DMS53 treated with DMSO at 0.1 percent for 48 hours (cell line): Measurements from ENCODE around the gene ZNF124.
"Not testable (repeated sequence)": the region's sequence is repeated elsewhere in the genome, so short reads cannot be mapped to it uniquely, and the experiment has no call there.

Experiments used
- DNase-seq: peaks from one replicate; lab custom pipeline; 2025; ENCODE audit not compliant: unreplicated experiment; lab: John Stamatoyannopoulos, UW

Gene ZNF124

DNA sequence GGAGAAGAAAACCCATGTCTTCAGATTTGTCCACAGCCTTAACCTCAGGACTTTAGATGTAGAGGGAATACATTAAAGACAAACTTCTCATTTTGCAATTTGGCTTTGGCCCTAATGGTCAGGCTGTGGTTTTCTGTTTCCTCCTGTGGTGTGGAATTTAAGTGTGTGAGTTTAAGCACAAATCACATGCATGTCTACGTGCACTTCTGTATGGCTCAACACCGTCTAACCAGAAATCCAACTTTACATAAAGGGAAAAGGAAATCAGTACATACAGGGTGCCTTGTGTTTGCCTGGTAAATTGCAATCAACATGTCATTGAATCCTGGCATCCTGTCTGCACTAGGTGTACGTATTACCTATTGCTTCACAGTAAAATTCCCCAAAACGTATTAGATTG lies 1.2 kb upstream of the ZNF124 start:
- DNase-seq: no peak

DNA sequence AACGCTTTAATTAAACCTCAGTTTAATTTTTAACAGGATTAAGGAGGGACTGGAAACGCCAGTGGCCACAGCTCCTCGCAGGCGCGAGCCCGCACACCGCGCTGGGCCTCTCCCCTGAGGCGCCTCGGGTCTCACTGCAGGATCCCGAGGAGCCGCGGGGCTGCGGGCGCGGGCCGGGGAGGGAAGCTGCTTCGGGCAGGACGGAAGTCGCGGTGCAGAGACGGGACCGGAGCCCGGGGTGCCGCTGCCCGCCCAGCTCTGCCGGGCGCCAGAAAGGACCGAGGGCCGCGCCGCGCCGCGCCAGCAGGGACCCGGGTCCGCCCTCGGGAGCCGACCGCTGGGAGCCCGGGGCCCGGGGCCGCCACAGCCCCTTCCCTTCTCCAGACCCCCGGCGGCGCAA lies 377 bp downstream of the ZNF124 start:
- DNase-seq: not testable (repeated sequence)

GRCh38 chr1:247165674-247166073 lies 6.1 kb downstream of the ZNF124 start:
- DNase-seq: no peak

- DNase-seq: no peak
Measured at GRCh38 chr1:247164694-247165093, 7.1 kb downstream of the ZNF124 start.

GRCh38 chr1:247156787-247157232 lies 15.0 kb downstream of the ZNF124 start:
- DNase-seq: no peak

DNA sequence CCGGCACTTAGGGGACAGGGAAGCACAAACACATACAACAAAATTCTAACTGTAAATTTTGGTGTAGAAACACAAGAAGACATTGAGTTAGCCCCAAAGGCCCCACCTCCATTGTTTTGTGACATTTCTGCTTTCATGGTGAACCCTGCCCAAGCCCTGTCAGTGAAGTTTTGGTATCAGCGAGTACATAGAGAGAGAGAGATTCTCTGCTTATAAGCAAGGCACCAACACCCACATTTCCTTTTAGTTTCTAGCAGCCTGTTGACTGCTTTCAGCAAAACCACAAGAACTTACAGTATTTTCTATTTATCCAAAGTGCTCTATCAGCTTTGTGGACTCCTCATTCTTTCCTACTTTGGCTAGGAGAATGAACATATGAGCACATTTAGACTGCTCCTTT lies 24.0 kb downstream of the ZNF124 start:
- DNase-seq: no peak

GRCh38 chr1:247147120-247147519 lies 24.7 kb downstream of the ZNF124 start:
- DNase-seq: not testable (repeated sequence)

GRCh38 chr1:247146671-247147070 lies 25.1 kb downstream of the ZNF124 start:
- DNase-seq: peak; percentile 3

DNA sequence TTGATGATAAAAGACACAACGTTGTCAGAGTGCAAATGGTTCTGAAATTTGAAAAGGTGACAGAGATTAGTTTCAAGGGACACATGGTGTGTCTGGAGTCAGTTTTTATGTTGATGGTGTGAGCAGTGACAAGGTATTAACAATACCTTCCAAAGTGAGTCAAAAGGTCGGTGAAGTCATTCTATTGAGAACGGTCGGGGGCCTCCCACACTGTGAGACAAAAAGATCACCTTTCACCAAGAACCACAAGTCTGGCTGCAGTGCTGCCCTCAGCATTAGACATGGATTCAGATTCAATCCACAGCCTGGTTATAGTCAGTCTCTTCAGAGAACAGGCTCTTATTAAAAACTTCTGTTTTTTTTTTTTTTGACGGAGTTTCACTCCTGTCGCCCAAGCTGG lies 26.5 kb downstream of the ZNF124 start:
- DNase-seq: no peak

DNA sequence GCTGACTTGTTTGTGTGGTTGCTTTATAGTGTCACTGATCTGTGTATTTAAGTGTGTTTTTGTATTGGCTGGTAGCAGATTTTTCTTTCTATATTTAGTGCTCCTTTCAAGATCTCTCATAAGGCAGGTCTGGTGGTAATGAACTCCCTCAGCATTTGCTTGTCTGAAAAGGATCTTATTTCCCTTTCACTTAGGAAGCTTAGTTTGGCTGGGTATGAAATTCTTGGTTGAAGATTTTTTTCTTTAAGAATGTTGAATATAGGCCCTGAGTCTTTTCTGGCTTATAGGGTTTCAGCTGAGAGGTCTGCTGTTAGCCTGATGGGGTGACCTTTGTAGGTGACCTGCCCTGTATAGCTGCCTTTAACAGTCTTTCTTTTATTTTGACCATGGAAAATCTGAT lies 32.3 kb downstream of the ZNF124 start:
- not testable (repeated sequence) for DNase-seq

DNA sequence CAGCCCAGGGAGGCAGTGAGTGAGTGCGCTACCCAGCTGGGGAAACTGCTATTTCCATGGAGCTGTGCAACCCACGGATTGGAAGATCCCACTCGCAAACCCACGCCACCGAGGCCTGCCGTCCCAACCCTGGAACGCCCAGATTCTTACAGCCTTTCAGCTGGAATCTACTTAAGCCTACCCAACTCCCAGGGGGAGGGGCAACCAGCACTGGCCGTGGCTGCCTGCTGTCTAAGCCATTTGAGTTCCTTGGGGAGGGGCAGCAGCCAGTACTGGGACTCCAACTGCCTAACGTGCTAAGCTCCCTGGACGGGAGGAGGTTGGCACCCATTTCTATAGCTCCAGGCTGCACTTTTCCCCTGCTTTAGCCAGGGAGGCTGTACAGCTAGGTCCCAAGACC lies 40.6 kb downstream of the ZNF124 start:
- DNase-seq: no peak

DNA sequence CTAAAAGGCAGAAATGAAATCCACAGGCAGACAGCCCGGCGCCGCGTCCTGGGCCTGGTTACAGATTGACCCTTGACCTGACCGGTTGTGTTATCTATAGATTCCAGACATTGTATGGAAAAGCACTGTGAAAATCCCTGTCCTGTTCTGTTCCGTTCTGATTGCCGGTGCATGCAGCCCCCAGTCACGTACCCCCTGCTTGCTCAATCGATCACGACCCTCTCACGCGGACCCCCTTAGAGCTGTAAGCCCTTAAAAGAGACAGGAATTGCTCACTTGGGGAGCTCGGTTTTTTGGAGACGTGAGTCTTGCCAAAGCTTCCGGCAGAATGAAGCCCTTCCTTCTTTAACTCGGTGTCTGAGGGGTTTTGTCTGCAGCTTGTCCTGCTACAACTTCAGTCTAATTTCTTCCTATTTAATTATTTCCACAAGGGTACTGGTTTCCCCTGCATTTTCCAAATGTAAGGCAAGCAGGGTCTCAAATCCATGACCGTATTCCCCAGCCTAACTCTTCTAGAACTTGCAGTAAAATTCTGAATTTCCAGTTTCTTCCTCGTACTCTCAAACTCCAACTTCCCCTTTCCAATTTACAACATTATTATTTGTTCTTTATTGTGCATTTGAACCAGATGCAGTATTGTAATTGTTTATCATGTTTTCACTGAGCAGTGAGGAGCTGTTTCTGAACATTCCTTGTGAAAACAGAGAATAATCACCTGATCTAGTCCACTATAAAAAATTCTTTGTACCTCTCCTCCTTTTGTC lies 44.1 kb downstream of the ZNF124 start:
- DNase-seq: not testable (repeated sequence)

DNA sequence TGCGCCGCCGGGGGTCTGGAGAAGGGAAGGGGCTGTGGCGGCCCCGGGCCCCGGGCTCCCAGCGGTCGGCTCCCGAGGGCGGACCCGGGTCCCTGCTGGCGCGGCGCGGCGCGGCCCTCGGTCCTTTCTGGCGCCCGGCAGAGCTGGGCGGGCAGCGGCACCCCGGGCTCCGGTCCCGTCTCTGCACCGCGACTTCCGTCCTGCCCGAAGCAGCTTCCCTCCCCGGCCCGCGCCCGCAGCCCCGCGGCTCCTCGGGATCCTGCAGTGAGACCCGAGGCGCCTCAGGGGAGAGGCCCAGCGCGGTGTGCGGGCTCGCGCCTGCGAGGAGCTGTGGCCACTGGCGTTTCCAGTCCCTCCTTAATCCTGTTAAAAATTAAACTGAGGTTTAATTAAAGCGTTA lies 45.2 kb downstream of the ZNF124 start:
- not testable (repeated sequence) for DNase-seq

DNA sequence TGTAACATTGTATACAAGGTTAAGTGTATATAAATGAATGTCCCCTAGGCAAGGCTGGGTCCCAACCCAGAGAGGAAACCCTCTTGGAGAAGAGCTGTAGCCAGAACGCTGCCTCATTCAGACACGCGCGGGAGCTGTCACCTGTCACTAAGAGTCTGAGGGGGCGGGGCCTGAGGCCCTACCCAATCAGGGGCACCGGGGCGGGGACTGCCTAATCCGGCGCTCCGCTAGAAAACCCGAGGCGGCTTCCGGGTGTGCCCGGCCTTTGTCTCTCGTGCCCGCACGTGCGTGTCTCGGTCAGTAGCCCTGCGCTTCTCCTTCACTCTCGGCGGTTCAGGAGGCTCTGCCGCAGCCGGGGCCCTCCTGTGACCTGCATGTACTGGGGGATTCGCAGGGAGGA lies 45.7 kb downstream of the ZNF124 start:
- DNase-seq: not testable (repeated sequence)

- DNase-seq: no peak
Measured at GRCh38 chr1:247121382-247121781, 50.4 kb downstream of the ZNF124 start.

DNA sequence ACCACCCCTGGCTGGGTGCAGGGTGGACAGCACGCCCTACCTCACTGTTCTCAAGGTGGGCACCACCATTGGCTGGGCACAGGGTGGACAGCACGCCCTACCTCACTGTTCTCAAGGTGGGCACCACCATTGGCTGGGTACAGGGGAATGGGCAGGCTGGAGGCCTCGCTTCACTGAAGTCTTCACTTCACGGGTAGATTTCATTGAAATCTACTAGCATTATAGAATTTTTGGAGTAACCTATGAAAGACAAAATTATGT lies 51.5 kb downstream of the ZNF124 start:
- not testable (repeated sequence) for DNase-seq

DNA sequence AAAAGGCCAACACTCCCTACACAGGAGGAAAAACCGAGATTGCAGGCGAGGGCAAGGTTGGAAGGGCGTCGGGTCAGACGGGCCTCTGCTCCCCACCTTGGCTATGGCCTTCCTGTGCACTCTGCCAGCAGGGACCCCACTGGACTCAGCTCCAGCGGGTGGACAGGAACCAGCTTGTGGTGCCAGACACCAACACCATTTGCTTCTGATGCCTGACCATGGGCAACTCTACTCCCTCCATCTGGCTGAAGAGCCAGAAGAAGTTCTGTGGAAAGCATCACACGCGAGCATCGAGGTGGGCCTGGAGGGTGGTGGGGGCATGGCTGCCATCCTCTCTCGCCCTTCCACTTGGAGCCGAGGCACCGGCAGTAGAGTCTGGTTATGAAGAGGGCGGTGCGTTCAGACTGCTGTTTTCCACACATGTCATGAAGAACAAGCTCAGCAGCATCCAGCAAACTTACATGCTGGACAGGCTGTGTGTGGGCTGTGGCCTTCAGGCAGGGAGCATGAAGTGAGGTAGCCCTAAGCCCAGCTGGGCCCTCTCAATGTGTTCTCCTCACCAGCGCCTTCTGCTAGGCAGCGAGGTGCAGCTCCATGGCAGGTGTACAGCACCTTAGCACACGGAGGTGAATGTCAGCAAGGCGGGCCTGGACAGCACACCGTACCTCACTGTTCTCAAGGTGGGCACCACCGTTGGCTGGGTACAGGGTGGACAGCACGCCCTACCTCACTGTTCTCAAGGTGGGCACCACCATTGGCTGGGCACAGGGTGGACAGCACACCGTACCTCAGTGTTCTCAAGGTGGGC lies 52.0 kb downstream of the ZNF124 start:
- DNase-seq: no peak

DNA sequence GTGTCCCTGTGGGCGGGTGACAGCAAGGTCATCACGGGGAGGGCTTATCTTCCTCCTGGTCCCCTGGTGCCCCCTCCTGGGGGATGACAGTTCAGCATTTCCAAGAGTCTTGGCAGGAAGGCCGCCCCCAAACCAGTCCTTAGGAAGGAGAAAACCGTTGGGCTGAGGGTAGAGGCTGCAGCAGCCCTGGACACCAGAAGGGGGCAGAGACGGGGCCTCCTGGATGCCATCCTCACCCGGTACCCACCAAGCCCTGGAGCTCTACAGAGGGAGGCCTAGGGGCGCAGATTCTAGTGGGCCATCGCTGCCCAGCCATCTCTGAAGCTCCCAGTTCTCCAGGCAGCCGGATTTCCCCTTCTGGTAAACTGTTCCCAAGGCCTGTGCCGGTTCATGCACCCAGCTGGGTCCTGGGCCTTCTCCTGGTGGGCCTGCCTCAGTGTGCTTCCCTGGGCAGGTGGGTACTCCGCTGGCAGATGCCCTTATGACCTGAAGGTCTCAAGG lies 52.8 kb downstream of the ZNF124 start:
- DNase-seq: peak; percentile 42

GRCh38 chr1:247115545-247115944 lies 56.3 kb downstream of the ZNF124 start:
- no peak for DNase-seq

DNA sequence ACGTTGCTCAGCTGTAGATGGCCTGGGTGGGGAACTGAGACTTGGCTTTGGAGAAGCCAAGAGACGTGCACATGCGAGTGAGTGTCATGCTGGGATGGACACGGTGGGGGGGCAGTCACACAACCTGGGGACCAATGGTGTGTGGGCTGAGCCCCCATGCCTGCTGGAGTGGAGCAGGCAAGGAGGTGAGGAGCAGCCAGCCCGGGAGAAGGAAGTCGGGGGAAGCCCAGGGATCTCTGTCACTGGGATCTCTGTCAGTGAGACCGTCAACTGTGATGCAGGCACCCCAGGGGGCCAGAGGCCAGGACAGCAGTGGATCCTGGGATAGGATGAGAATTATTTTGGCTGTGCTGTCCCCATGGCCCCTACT lies 56.7 kb downstream of the ZNF124 start:
- no peak for DNase-seq

- no peak for DNase-seq
Measured at GRCh38 chr1:247114351-247115140, 57.3 kb downstream of the ZNF124 start.
